Left kidney (tissue), 8 donors: ENCODE data around the gene NAALADL2. TPM values are rescaled to one million over a fixed set of nuclear protein-coding genes. Genes with fewer than 3 reads are reported as not detected.

Source experiments
- DNase-seq: peaks from one replicate; pipeline ENCODE4 v3.0.0-alpha.2; 2013
- long read RNA-seq, 8 donors: transcript quantifications; one replicate each; lab custom pipeline, GENCODE V29; 2026
- polyA plus RNA-seq: library from polyadenylated mRNA; unstranded; fragments of 120-200 nt; gene quantifications from one replicate; pipeline ENCODE4 v1.2.1, GENCODE V29; 2013; ENCODE audit not compliant: insufficient read length

NAALADL2 gene
- 19.9 TPM for polyA plus RNA-seq
- long read RNA-seq, donor 1: 0 reads
- long read RNA-seq, donor 2: 0 reads
- long read RNA-seq, donor 3: 0 reads
- long read RNA-seq, donor 4: 0 reads
- long read RNA-seq, donor 5, partial matches to known transcripts: 0 of 1 reads
- long read RNA-seq, donor 5, other reads (novel, unspliced or antisense): 0 of 1 reads
- long read RNA-seq, donor 6: 0 reads
- long read RNA-seq, donor 7: 0 reads
- long read RNA-seq, donor 8: 0 reads

DNA sequence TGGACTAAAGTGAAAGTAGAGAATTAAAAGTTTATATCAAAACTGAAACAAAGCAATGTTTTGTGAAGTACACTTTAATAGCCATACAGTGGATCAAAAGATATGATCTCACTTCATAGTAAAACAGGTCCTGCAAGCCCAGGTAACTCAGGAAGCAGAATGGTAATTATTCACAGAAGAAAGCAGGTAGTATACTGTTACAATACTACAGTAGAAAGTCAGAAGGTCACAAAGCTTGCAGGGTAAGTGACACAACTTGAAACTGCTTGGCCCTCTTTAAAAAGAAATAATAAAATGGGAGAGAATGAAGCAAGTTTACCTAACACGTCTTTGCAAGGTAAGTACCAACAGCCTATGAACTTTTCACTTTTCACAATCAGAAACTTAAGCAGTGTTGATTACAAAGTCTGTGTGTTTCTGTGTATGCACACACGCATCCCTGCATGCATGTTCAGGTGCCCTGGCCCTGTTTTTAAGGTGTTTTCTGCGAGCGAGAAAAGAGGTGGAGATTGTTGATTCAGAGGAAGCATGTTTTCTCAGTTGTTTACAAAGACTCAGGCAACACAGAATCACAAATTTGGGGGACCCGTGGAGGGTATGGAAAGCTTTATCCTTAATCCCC is at the start of gene NAALADL2:
Gene NAALADL2, plus strand, starts transcription at position 221 of the 622 bp plus-strand sequence.
- DNase-seq: peak; percentile 41

DNA sequence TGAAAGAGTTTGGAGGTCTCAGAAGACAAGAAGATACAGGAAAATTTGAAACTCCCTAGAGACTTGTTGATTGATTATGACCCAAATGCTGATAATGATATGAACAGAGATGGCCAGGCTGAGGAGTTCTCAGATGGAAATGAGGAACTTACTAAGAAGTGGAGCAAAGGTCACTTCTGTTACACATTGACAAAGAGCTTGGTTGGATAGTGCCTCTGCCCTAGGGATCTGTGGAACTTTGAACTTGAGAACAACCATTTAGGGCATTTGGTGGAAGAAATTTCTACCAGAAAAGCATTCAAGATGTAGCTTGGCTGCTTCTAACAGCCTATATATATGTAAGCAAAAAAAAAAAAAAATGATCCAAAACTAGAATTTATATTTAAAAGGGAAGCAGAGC is 48.9 kb upstream of the NAALADL2 start:
- no peak for DNase-seq

DNA sequence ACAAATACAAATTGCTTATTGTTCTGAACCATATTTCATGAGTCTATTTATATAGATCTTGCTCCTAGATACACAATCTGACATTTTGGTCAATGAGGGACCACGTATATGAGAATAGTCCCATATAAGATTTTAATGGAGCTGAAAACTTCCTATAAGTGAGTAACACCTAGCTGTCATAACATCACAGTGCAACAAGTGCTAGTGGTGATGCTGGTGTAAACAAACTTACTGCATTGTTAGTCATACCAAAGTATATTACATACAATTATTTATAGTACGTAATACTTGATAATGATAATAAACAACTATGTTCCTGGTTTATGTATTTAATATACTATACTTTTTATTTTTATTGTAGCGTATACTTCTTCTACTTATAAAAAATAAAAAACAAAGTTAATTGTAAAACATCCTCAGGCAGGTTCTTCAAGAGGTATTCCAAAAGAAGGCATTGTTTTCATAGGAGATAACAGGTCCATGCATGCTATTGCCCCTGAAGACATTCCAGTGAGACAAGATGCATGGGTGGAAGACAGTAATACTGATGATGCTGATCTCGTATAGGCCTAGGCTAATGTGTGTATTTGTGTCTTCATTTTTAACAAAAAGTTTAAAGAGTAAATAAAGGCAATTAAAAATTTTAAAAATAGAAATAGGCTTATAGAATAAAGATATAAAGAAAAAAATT is 46.8 kb upstream of the NAALADL2 start:
- no peak for DNase-seq

DNA sequence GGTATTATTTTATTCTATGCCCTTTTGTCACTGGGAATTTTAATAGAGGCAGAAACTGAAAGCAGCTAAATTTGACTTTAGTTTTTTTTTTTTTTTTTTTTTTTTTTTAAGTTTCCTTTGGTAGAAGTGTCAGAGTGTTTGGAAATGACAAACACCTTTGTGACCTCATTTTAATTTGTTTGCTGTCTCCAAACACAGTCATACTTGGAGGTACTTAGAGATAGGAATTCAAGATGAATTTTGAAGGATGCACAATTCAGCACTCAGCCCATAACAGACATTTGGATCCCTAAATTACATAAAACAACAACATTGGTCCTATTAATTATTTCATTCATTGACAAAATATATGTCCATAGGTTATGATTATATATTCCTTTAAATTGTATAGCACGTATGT is 43.4 kb upstream of the NAALADL2 start:
- no peak for DNase-seq

DNA sequence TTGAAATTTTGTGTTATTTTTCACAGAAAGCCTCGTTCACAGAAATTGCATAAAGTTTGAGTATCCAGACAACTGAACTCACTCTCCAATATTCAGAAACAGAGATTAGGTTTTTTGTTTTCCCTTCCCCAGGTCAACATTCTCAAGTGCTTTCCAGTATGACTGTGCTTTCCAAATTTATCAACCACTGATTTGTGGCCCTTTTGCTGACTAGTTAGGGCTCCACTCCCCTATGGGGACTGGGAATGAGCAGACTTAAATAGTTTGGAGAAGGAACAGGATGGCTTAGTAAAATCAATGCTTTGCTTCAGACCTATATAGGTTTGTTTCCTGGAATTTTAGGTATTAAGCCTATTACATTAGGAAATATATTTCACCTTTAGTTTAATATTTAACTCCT is 38.2 kb upstream of the NAALADL2 start:
- DNase-seq: no peak

DNA sequence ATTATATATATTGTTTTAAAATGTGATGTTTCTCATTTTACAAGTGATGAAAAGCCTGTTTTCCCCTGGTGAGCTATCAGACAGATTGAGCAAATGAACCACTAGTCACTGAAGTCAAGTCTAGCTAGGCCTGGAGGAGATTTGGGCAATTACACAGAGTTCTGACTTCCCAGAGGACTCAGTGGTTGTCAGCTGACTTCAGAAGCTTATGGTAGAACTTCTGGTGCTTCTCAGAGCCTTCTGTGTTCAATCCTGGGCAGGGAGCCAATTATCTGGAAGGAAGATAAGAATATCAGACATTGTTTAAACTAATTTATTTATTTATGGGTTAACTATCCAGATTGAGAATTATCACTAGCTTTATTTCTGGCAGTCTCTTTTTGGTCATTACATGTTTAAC is 37.7 kb upstream of the NAALADL2 start:
- no peak for DNase-seq

DNA sequence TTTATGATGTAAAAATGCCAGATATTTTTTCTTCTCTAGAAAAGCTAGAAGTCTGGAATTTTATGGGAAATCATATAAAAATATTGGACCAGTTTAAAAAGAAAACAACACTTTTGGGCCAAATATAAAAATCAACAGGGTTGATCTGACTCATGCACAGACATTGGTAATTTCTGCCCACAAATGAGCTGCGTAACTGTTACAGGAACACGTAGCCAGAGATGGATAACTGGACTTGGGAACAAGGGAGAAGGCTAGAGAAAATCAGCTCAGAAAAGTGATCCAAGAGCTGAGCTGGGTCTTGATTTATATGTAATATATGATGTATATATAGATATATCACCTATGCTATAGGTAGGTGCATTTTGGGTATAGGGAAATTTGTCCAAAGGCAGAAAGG is 36.8 kb upstream of the NAALADL2 start:
- no peak for DNase-seq

DNA sequence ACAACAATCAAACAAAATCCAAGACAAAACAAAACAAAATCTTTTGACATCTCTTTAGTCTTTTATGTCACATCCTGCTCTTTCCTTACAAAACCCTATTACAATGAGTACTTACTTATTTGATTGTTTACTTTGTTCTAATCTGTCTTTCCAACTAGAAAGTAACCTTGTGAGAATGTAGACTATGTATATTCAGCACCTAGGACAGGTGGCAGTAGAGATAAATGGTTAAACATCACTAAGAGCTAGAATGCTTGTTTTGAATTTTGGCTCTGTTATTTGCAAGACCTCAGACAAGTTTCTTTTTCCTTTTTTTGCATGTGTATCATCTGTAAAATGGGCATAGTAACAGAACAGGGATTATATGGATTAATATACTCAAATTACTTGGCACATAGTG is 33.1 kb upstream of the NAALADL2 start:
- DNase-seq: no peak

DNA sequence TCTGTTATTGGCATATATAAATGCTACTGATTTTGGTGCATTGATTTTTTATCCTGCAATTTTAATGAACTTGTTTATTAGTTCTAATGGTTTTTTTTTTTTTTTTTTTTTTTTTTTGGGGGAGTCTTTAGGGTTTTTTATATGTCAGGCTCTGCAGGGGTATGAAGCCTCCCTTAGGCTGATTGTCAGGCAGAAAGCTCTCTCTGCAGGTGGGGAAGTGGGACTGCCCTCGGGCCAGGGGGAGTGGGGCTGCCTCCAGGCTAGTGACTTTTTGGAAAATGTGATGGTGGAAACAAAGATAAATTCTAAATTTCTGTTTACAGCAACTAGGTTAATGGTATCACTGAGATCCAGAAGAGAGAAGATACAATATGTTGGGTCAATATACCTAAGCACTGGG is 14.4 kb upstream of the NAALADL2 start:
- no peak for DNase-seq

DNA sequence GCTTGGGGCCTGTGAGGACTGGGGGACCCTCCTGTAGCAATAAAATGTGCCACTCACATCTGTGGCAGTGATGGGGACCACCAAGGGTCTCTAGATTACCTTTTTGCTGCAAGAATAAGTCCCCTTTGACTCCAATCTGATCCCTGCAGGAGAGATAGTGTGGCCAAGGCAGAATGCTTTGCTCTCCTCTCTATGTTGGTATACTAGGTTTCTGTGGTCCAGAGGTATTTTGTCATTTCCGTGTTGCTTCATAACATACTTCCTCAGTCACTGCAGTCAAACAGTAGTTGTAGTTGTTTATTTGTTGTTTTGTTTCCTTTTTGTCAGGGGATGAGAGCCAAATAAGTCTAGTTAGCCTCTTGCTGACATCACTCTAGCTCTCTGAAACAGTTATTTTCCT is 13.1 kb upstream of the NAALADL2 start:
- DNase-seq: no peak

DNA sequence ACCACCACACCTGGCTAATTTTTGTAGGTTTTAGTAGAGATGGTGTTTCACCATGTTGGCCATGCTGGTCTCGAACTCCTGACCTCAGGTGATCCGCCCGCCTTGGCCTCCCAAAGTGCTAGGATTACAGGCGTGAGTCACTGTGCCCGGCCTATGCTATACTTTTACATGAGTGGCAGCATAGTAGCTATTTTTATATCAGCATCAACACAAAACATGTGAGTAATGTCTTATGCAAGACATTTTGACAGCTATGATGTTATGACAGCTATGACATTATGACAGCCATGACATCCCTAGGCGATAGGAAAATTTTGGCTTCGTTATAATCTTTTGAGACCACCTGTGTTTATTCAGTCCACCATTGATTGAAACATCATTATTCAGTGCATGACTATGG is 4.1 kb upstream of the NAALADL2 start:
- no peak for DNase-seq

DNA sequence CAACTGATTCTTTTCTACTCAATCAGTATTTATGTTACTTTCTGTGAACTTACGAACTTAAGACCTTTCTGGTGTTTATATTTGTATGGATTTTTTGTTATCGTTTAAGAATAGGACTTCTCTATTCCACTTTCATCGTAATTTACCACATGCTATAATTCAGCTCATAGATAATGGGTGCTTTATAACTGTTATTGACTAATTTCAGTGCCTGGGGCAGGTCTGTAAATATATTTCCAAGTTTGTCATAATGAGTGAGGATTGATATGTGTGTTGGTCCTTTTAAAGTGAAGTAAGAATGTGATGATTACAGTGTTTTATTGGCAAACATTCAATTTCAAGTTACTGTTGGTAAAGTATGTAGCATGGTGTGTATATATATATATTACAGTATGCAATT is 1.8 kb upstream of the NAALADL2 start:
- no peak for DNase-seq

DNA sequence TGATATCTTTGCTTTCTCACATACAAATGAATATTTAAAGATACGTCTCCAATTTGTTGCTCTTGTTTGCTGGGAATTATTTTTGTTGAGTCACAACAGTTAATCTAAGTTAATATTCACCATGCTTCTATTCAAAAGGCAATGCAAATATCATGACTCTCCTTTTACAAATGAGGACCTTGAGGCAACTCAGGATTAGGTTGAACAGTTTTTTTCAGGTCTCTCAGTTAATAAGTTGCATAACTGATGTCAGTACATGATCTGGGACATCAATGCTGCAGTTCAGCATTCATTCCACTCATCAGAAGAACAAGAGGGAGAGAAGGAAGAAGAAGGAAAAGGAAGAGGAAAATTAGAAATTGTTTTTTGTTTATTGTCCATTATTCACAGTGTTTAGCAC is 781 bp upstream of the NAALADL2 start:
- no peak for DNase-seq

DNA sequence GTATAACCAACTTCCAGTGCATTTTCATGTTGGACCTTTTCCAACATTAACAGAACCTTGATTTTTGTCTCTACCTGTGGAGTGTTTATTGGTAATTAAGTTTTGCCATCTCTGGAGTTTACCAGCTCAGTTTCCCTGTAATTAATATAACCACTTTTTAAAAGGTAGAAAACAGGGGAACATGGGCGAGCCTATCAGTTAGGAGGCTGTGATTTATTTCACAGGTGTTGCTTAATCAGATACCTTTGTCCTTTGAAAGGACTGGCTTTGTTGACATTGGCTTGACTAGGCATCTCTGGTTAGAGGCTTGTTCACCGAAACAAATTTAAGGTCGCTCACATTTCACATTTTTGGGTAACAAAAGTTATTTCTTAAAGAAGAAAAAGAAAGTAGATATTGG is 622 bp downstream of the NAALADL2 start:
- no peak for DNase-seq

DNA sequence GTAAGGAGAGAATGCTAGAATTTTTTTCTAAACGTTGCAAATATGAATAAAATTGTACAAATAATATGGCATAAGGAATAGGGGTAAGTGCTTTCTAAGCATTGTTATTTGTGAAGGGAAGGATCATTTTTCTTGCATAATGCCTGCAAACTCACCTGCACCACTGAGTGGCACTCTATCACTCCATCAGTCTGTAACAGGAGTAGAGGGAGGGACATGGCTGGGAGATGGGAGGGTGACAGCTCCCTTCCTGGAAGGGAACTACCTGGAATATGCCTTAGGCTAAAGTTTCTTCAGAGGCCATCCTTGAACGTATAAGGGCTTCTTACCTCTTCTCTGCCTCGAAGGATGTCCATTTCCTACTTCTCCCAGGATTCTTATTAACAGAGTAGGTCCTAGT is 3.0 kb downstream of the NAALADL2 start:
- no peak for DNase-seq

DNA sequence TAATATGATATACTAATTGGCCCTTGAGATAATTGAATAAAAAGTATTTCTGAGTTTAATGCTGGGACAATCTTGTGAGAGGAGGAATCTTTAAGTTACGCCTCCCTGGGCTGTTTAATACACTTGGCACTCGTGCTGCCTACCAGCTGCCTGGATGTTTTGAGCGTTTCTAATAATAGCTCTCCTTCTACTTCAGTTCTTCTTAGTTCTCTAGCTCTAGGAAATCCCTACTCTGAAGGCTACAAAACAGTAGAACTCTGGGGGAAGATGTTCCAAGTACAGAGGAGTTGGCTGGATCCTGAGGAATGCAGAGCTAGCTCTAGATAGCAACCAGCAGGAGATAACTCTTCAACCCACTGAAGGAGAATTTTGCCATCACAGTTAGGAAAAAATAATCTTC is 3.5 kb downstream of the NAALADL2 start:
- DNase-seq: no peak

DNA sequence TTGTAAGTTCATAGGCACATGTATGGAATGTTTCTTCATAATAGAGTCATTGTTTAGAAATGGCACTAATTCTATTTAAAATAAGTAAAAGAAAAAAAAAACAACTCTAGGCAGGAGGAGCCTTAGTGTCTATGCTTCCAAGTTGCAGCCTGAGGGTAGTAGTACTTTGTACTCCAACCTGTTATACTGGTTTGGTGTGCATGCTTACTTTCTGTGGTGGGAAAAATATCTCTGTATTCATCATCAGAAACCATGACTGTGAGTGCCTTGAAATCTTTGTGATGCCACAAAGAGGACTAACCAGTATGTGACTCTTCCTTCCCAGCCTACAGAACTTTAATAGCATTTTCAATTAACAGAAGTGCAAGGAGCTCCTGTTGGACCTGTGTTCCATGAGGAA is 4.4 kb downstream of the NAALADL2 start:
- no peak for DNase-seq

DNA sequence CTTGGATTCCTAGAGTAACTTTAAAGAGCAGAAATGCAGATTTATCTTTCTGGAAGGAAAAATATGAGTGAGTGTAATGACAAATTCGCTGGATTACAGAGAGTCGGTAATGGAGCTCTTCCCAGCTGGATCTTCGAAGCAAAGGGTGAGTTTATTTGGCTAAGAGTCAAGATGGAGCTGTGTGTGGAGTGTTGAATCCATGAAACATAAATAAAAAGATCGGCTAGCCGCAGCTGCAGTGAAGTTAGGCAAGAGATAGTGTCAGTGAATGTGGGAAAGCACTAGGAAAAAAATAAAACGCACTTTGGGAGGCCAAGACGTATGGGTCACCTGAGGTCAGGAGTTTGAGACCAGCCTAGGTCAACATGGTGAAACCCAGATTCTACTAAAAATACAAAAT is 10.3 kb downstream of the NAALADL2 start:
- no peak for DNase-seq

DNA sequence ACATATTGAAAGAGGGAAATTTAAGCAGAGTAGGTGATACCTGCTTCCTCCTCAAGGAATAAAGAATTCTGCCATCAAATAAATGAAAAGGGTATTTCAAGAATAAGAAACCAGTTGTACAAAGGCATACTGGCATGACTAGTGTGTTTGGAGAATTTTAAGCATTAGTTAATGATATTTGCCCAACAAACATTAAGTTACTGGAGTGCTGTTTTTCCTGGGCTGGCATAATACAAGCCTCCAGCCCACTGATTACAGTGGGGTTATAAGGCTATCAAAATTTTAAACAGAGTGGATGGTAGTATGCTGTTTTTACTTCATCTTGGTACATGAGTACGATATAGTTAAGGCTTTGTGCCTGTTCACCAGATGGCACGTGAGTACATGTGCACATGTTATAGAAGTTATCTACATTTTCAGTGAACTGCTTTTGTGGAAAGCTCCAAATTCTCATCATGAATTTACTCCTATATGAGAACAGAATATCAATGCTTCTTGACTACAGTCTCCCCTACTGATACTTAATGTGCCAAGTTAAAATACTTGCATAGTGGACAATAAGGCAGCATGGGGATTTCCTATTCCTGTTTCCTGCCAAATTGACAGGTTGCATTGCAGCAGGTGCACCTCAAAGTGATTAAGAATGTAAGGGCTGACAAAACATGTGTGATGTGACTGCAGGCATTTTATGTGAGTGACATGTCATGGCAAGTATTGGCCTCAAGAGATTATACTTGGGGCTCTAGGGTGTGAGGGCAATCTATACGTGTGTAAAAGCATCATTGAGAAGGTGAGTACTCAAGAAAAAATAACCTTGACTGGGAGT is 14.9 kb downstream of the NAALADL2 start:
- DNase-seq: no peak

DNA sequence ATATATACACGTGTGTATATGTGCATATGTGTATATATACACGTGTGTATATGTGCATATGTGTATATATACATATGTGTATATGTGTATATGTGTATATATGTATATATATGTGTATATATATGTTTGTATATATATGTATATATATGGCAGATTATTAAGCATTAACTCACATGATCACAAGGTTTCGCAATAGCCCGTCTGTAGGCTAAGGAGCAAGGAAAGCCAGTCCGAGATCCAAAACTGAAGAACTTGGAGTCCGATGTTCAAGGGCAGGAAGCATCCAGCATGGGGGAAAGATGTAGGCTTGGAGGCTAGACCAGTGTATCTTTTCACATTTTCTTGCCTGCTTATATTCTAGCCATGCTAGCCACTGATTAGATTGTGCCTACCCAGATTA is 23.7 kb downstream of the NAALADL2 start:
- no peak for DNase-seq

DNA sequence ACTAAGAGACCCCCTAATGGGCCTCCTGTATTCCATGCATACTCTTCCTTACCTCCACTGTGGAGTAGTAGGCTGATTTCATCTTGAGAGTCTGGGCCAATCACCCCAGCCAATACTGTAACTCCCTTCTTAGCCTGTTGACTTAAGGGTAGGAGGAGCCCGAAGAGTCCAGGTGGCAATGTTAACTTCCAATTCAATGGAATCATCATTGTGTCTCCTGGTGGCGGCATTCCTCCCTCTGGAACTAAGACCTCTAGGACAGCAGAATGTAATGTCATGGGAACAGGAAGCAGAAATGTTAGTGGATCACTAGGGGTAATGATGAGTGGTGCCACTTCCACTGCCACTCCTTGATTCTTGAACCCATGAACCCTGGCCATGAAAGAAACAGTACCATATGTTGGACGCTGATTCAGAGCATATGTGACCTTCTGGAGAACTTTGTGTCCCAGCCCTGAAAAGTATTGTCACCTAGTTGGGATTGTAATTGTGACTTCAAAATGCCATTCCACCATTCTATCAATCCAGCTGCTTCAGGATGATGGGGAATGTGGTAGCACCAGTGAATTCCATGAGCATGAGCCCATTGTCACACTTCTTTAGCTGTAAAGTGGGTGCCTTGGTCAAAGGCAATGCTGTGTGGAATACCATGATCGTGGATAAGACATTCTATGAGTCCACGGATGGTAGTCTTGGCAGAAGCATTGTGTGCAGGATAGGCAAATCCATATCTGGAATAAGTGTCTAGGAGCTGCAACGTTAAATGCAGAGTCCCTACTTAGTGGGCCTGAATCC is 24.9 kb downstream of the NAALADL2 start:
- DNase-seq: no peak
